ENCODE data around the gene SPIRE2. TPM values are rescaled to one million over a fixed set of nuclear protein-coding genes. Genes with fewer than 3 reads are reported as not detected.
A peak's percentile ranks its signal among the peaks of the same experiment; 100 is the strongest.

SPIRE2 gene
- total and polyA plus RNA-seq, 2 of the 13 experiments (the other 11 are each of a cell fraction or from before 2014, with no cell fraction given), result 13.3 to 37.5 TPM

DNA sequence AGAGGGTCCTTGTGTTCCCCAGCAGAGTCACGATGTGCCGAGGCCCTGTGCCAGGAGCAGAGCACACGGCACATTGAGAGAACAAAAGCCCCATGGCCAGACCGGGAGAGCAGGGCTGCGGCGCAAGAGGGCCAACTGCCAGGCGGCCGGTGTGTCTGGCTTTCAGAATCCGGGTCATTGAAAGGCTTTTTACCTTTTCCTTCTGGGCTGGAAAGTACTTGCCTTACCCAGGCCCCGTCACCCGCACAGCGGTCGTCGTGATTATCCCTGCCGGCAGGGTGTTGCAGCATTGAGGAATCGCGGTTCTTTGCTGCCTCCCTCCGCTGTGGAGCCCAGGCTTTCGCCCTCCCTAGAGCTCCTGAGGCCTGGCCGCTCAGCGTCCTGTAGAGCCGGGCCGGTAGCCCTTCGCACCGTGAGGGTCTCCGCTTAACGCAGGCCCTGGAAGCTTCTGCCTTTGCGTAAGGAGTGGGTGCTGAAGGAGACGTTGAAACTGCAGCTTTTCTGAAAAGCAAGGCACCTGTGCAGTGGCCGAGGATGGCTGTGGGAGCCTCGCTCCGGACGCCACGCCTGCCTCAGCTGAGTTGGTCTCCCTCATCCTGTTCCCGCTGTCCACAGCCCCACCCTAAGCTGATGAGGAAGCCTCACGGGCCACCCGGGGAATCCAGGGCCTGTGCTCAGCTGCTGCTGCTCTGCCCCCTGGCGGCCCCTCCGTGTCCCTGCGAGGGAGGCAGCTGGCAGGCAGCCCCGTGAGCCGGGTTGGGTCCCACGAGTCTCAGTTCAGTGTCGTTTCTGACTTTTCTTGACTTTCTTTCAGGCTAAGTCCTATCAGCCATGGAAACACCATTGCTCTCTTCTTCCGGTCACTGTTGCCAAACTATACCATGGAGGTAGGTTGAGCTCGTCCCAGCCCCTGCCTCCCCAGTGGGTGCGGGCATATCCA is 81.8 kb downstream of the SPIRE2 start (continued):
- TF ChIP-seq, protein P1, sequence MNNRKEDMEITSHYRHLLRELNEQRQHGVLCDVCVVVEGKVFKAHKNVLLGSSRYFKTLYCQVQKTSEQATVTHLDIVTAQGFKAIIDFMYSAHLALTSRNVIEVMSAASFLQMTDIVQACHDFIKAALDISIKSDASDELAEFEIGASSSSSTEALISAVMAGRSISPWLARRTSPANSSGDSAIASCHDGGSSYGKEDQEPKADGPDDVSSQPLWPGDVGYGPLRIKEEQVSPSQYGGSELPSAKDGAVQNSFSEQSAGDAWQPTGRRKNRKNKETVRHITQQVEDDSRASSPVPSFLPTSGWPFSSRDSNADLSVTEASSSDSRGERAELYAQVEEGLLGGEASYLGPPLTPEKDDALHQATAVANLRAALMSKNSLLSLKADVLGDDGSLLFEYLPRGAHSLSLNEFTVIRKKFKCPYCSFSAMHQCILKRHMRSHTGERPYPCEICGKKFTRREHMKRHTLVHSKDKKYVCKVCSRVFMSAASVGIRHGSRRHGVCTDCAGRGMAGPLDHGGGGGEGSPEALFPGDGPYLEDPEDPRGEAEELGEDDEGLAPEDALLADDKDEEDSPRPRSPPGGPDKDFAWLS (CRISPR knock-in tag; IDR thresholded peaks at IDR 0.05; ENCODE audit: borderline replicate concordance), result no peak
- TF ChIP-seq, protein P2, sequence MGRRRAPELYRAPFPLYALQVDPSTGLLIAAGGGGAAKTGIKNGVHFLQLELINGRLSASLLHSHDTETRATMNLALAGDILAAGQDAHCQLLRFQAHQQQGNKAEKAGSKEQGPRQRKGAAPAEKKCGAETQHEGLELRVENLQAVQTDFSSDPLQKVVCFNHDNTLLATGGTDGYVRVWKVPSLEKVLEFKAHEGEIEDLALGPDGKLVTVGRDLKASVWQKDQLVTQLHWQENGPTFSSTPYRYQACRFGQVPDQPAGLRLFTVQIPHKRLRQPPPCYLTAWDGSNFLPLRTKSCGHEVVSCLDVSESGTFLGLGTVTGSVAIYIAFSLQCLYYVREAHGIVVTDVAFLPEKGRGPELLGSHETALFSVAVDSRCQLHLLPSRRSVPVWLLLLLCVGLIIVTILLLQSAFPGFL (CRISPR knock-in tag; IDR thresholded peaks at IDR 0.05), result no peak
- no peak for TF ChIP-seq ONECUT2 (CRISPR knock-in tag; IDR thresholded peaks at IDR 0.05)
- peak; percentile 39; the same call in 1 of the 2 replicates for TF ChIP-seq ZNF788 (CRISPR knock-in tag; IDR thresholded peaks at IDR 0.05; ENCODE audit: borderline replicate concordance)
- TF ChIP-seq ZFP36L2 (CRISPR knock-in tag; IDR thresholded peaks at IDR 0.05), result no peak
- TF ChIP-seq MAF1 (CRISPR knock-in tag; IDR thresholded peaks at IDR 0.05; ENCODE audit: borderline replicate concordance), result no peak
- TF ChIP-seq ZNF24 (IDR thresholded peaks at IDR 0.05), result no peak
- peak; percentile 28; the same call in 1 of the 2 replicates for TF ChIP-seq ETV6 (CRISPR knock-in tag; conservative IDR thresholded peaks at IDR 0.05)
- no peak for TF ChIP-seq REXO4 (CRISPR knock-in tag; IDR thresholded peaks at IDR 0.05; ENCODE audit: borderline replicate concordance)
- TF ChIP-seq, protein P3, sequence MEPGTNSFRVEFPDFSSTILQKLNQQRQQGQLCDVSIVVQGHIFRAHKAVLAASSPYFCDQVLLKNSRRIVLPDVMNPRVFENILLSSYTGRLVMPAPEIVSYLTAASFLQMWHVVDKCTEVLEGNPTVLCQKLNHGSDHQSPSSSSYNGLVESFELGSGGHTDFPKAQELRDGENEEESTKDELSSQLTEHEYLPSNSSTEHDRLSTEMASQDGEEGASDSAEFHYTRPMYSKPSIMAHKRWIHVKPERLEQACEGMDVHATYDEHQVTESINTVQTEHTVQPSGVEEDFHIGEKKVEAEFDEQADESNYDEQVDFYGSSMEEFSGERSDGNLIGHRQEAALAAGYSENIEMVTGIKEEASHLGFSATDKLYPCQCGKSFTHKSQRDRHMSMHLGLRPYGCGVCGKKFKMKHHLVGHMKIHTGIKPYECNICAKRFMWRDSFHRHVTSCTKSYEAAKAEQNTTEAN (CRISPR knock-in tag; conservative IDR thresholded peaks at IDR 0.05), result no peak
- no peak for TF ChIP-seq ZNF136 (CRISPR knock-in tag; IDR thresholded peaks at IDR 0.05; ENCODE audit: low read depth)
- TF ChIP-seq ZNF703 (CRISPR knock-in tag; IDR thresholded peaks at IDR 0.05; ENCODE audit: borderline replicate concordance), result no peak
- no peak for TF ChIP-seq FOXO1 (CRISPR knock-in tag; IDR thresholded peaks at IDR 0.05)
- TF ChIP-seq, protein P4, sequence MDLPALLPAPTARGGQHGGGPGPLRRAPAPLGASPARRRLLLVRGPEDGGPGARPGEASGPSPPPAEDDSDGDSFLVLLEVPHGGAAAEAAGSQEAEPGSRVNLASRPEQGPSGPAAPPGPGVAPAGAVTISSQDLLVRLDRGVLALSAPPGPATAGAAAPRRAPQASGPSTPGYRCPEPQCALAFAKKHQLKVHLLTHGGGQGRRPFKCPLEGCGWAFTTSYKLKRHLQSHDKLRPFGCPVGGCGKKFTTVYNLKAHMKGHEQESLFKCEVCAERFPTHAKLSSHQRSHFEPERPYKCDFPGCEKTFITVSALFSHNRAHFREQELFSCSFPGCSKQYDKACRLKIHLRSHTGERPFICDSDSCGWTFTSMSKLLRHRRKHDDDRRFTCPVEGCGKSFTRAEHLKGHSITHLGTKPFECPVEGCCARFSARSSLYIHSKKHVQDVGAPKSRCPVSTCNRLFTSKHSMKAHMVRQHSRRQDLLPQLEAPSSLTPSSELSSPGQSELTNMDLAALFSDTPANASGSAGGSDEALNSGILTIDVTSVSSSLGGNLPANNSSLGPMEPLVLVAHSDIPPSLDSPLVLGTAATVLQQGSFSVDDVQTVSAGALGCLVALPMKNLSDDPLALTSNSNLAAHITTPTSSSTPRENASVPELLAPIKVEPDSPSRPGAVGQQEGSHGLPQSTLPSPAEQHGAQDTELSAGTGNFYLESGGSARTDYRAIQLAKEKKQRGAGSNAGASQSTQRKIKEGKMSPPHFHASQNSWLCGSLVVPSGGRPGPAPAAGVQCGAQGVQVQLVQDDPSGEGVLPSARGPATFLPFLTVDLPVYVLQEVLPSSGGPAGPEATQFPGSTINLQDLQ (CRISPR knock-in tag; IDR thresholded peaks at IDR 0.05), result no peak
- no peak for TF ChIP-seq HDAC1 (CRISPR knock-in tag; IDR thresholded peaks at IDR 0.05)
- TF ChIP-seq, protein P5, sequence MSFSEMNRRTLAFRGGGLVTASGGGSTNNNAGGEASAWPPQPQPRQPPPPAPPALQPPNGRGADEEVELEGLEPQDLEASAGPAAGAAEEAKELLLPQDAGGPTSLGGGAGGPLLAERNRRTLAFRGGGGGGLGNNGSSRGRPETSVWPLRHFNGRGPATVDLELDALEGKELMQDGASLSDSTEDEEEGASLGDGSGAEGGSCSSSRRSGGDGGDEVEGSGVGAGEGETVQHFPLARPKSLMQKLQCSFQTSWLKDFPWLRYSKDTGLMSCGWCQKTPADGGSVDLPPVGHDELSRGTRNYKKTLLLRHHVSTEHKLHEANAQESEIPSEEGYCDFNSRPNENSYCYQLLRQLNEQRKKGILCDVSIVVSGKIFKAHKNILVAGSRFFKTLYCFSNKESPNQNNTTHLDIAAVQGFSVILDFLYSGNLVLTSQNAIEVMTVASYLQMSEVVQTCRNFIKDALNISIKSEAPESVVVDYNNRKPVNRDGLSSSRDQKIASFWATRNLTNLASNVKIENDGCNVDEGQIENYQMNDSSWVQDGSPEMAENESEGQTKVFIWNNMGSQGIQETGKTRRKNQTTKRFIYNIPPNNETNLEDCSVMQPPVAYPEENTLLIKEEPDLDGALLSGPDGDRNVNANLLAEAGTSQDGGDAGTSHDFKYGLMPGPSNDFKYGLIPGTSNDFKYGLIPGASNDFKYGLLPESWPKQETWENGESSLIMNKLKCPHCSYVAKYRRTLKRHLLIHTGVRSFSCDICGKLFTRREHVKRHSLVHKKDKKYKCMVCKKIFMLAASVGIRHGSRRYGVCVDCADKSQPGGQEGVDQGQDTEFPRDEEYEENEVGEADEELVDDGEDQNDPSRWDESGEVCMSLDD (CRISPR knock-in tag; IDR thresholded peaks at IDR 0.05; ENCODE audit: borderline replicate concordance), result no peak
- no peak for TF ChIP-seq CBFB (CRISPR knock-in tag; IDR thresholded peaks at IDR 0.05)

All from HepG2 (cell line).